GM18520 (cell line): ENCODE measurements around the gene SFTPB.
"Not testable (repeated sequence)": the region's sequence is repeated elsewhere in the genome, so short reads cannot be mapped to it uniquely, and the experiment has no call there.

ENCODE experiments used
- ATAC-seq: cut with Tn5 transposase; IDR thresholded peaks from one replicate; pipeline ENCODE4 v1.9.1; 2021; ENCODE audit not compliant: unreplicated experiment

SFTPB gene

DNA sequence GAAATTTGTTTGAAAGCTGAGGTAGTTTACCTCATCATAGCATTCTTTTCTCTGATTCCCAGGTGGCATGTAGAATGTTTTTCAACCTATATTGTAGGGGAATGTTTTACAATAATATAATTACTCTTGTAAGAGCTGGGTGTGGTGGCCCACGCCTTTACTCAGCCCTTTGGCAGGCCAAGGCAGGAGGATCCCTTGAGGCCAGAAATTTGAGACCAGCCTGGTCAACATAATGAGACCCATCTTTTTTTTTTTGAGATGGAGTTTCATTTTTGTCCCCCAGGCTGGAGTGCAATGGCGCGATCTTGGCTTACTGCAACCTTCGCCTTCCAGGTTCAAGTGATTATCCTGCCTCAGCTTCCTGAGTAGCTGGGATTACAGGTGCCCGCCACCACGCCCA, 48.4 kb downstream of the SFTPB start:
- ATAC-seq, result no peak

DNA sequence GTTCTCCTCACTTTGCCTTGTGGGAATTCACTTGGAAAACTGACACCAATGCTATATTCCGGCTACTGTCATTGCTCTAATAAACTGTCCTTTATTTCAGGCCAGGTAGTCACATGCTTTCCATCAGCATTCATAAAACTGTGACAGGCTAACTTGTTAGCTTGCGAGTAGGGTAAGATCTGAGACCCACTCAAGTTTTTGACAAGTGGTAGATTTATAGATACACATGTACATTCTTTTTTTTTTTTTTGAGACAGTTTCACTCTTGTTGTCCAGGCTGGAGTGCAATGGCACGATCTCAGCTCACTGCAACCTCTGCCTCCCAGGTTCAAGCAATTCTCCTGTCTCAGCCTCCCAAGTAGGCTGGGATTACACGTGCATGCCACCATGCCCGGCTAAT, 50.3 kb downstream of the SFTPB start:
- not testable (repeated sequence) for ATAC-seq

DNA sequence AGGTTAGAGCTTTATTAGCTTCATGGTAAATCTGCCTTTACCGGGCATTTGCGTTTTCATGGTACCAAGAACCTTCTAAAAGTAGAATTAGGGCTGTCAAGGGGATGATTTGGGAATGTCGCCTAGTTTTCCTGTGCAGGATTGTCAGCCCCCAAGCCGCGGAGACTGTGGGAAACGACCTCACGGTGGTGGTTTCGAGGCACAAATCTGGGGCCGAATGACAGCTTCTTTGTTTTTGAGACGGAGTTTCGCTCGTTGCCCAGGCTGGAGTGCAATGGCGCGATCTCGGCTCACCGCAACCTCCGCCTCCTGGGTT, 52.6 kb downstream of the SFTPB start:
- ATAC-seq, result no peak

DNA sequence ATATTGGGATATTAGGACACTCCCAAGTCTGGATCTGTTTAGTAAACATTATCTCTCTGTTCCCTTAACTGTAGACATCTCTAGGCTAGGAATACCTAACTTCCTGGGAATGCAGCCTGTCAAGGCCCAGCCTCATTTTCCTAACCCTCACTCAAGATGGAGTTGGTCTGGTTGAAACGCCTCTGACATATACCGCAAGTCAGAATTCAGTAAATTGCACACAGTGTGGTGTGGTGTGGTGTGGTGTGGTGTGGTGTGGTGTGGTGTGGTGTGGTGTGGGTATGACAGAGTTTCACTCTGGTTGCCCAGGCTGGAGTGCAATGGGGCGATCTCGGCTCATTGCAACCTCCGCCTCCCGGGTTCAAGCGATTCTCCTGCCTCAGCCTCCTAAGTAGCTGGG, 53.2 kb downstream of the SFTPB start:
- ATAC-seq, result not testable (repeated sequence)

DNA sequence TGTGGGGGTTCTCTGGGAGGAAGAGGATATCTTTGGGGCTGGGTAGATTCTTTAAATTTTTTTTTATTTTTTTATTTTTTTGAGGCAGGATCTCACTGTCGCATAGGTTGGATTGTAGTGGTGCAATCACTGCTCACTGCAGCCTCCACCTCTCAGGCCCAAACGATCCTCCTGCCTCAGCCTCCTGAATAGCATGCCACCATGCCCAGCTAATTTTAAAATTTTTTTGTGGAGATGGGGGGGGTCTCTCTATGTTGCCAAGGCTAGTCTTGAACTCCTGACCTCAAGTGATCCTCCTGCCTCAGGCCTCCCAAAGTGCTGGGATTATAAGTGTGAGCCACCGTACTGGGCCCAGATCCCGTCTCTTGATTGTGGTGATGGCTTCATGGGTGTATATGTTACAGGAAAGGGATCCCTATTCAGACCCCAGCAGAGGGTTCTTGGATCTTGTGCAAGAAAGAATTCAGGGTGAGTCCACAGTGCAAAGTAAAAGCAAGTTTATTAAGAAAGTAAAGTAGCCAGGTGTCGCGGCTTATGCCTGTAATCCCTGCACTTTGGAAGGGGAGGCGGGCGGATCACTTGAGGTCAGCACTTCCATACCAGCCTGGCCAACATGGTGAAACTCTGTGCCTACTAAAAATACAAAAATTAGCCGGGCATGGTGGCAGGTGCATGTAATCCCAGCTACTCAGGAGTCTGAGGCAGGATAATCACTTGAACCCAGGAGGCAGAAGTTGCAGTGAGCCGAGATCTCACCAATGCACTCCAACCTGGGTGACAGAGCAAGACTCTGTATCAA, 54.1 kb downstream of the SFTPB start:
- ATAC-seq, result no peak

DNA sequence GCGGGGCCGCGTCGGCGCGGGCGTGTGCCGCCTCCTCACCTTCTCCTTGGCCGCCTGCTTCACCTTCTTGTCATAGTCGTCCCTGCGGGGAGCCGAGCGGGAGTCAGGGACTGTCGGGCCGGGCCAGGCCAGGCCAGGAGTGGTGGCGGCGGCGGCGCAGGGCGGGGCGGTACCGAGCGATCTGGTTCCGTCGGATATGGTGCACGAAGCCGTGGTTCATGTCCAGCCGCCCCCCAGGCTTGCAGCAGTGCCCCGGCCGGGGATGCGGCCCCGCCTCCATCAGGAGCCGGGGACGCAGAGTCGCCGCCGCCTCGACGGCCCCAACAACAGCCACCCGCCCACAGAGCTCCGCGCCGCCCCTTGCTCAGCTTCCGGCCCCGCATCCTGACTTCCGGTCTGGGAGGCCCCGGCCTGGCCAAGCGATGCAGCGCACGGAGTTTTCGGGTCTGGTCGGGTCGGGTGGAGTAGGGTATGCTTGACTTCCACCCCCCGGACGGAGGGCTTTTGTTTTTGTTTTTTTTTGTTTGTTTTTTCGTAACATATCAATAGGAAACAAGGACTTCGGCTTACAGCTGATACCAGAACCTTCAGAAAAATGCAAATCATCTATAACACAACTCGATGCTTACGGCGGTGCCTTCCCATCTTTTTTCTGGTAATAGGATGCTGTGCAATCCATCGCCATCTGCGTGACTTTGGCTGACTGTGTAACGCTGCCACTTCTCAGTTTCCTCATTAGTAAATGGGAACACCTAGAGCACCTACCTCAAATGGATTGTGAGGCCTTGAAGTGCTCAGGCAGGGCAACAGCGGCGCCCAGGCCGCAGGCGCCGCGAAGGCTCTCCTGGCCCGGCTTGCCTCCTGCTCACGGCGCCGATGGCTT, 56.1 kb downstream of the SFTPB start, which contains the start of gene C2orf68:
C2orf68 (minus strand) TSS at position 362 of the 883 bp plus-strand sequence; CDS start at position 280, 82 bp downstream.
- peak; percentile 58 for ATAC-seq

DNA sequence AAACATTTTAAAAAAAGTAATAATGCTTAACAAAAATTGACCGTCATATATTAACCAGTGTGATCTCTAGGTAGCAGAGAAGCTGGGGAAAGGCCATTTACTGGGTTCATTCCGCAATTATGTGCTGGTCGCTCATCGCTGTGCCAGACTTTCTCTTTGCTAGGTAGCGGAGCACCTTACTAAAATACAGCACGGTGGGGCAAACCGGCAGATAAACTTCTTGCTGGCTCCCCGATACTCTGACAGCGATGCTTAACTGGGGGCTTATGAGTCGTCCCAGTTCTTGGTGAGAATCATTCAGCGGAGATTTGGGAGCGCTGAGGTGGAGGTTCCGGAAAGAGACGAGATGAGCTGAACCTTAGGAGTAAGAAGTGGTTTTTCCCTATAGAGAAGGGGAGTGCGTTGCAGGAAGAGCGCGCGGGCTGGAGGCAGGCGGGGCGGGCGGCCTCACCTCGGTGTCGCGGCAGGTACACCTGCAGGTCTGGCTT, 56.7 kb downstream of the SFTPB start:
- ATAC-seq, result no peak
